Liver (tissue), 9 donors: ENCODE measurements around the gene ATAD5. TPM values are rescaled to one million over a fixed set of nuclear protein-coding genes. Genes with fewer than 3 reads are reported as not detected.

ENCODE experiments used
- DNase-seq: peaks from one replicate; pipeline ENCODE4 v3.0.0-alpha.2; 2017; ENCODE audit warnings: low spot score
- H3K27ac ChIP-seq, 2 donors: one replicate each; pipeline ENCODE4 v1.7.0; 2013; ENCODE audit warnings: inconsistent platforms in 2 of 2, low read length in 2 of 2, control low read depth in 1 of 2, low read depth in 1 of 2, mild to moderate bottlenecking in 1 of 2
- H3K27me3 ChIP-seq, 4 donors: one replicate each; pipeline versions ENCODE4 v1.6.1 to v1.7.0; 2013; ENCODE audit warnings: low read length in 3 of 4, inconsistent platforms in 1 of 4, mild to moderate bottlenecking in 1 of 4, moderate library complexity in 1 of 4; ENCODE audit not compliant: control insufficient read depth in 4 of 4, insufficient read depth in 4 of 4
- H3K36me3 ChIP-seq, 4 donors: one replicate each; pipeline versions ENCODE4 v1.6.1 to v1.7.0; 2013; ENCODE audit warnings: low read length in 3 of 4, mild to moderate bottlenecking in 3 of 4, low read depth in 1 of 4, moderate library complexity in 1 of 4; ENCODE audit not compliant: control insufficient read depth in 4 of 4, insufficient read depth in 3 of 4
- H3K4me1 ChIP-seq, 4 donors: one replicate each; pipeline versions ENCODE4 v1.6.1 to v1.7.0; 2013; ENCODE audit warnings: low read length in 3 of 4, mild to moderate bottlenecking in 3 of 4, moderate library complexity in 1 of 4; ENCODE audit not compliant: control insufficient read depth in 4 of 4, insufficient read depth in 4 of 4
- H3K4me3 ChIP-seq, 3 donors: one replicate each; pipeline versions ENCODE4 v1.6.1 to v1.7.0; 2013; ENCODE audit warnings: low read length in 3 of 3, control low read depth in 1 of 3, low read depth in 1 of 3, mild to moderate bottlenecking in 1 of 3
- H3K9ac ChIP-seq, 2 donors: one replicate each; pipeline ENCODE4 v1.7.0; 2013; ENCODE audit warnings: low read length in 2 of 2, mild to moderate bottlenecking in 2 of 2, moderate library complexity in 2 of 2, control low read depth in 1 of 2, low read depth in 1 of 2
- H3K9me3 ChIP-seq, 4 donors: one replicate each; pipeline versions ENCODE4 v1.6.1 to v1.7.0; 2013; ENCODE audit warnings: low read length in 3 of 4; ENCODE audit not compliant: control insufficient read depth in 4 of 4
- ATF3 ChIP-seq: IDR thresholded peaks from 2 replicates; pipeline ENCODE4 v1.6.1; 2016; ENCODE audit warnings: antibody characterized with exemption
- CTCF ChIP-seq: fragments of 150-350 bp; IDR thresholded peaks from 2 replicates; pipeline ENCODE4 v1.5.1; 2017; ENCODE audit warnings: improper control_type of control experiment, low read depth, low read length; ENCODE audit not compliant: missing input control
- EGR1 ChIP-seq, 2 donors: IDR thresholded peaks; 2 replicates each; pipeline ENCODE4 v1.6.1; 2016 to 2018; ENCODE audit warnings: antibody characterized with exemption in 2 of 2, low read depth in 2 of 2
- FOXA1 ChIP-seq: IDR thresholded peaks from 2 replicates; pipeline ENCODE4 v1.6.1; 2016; ENCODE audit warnings: antibody characterized with exemption
- FOXA2 ChIP-seq: IDR thresholded peaks from 2 replicates; pipeline ENCODE4 v1.6.1; 2016; ENCODE audit warnings: antibody characterized with exemption
- GABPA ChIP-seq, 2 donors: IDR thresholded peaks in 1 of 2; conservative IDR thresholded peaks in 1 of 2; 2 replicates each; pipeline ENCODE4 v1.6.1; 2016; ENCODE audit warnings: antibody characterized with exemption in 2 of 2, mild to moderate bottlenecking in 1 of 2, moderate library complexity in 1 of 2
- HNF4A ChIP-seq, 2 donors: conservative IDR thresholded peaks; 2 replicates each; pipeline ENCODE4 v1.6.1; 2016; ENCODE audit warnings: antibody characterized with exemption in 2 of 2, mild to moderate bottlenecking in 2 of 2
- HNF4G ChIP-seq: IDR thresholded peaks from 2 replicates; pipeline ENCODE4 v1.6.1; 2016; ENCODE audit warnings: antibody characterized with exemption
- JUND ChIP-seq, 2 donors: IDR thresholded peaks; 2 replicates each; pipeline ENCODE4 v1.6.1; 2016; ENCODE audit warnings: antibody characterized with exemption in 2 of 2
- MAX ChIP-seq: IDR thresholded peaks from 2 replicates; pipeline ENCODE4 v1.6.1; 2016; ENCODE audit warnings: antibody characterized with exemption
- NR2F2 ChIP-seq: IDR thresholded peaks from 2 replicates; pipeline ENCODE4 v1.6.1; 2016; ENCODE audit warnings: antibody characterized with exemption
- RAD21 ChIP-seq, 2 donors: IDR thresholded peaks; 2 replicates each; pipeline ENCODE4 v1.6.1; 2016; ENCODE audit warnings: antibody characterized with exemption in 2 of 2, mild to moderate bottlenecking in 2 of 2
- RXRA ChIP-seq, 2 donors: IDR thresholded peaks; 2 replicates each; pipeline ENCODE4 v1.6.1; 2017 to 2018; ENCODE audit warnings: antibody characterized with exemption in 2 of 2, mild to moderate bottlenecking in 1 of 2
- SP1 ChIP-seq: IDR thresholded peaks from 2 replicates; pipeline ENCODE4 v1.6.1; 2018; ENCODE audit warnings: antibody characterized with exemption, mild to moderate bottlenecking
- TAF1 ChIP-seq: conservative IDR thresholded peaks from 2 replicates; pipeline ENCODE4 v1.6.1; 2016; ENCODE audit warnings: antibody characterized with exemption, mild to moderate bottlenecking
- YY1 ChIP-seq: IDR thresholded peaks from 2 replicates; pipeline ENCODE4 v1.6.1; 2016; ENCODE audit warnings: antibody characterized with exemption, mild to moderate bottlenecking
- WGBS: extraction: QIAGEN DNeasy Blood & Tissue Kit; methylation state at CpG from one replicate; pipeline ENCODE4 v1.1.7; 2013; 5-methylcytosine and 5-hydroxymethylcytosine counted together
- polyA plus RNA-seq, 2 donors: library from polyadenylated mRNA; stranded (reverse) in 1 of 2; unstranded in 1 of 2; fragments of 200-250 nt in 1 of 2; fragments of >200 nt in 1 of 2; fragmentation: Nextera tagmentation in 1 of 2; extraction: Ambion mirVana in 1 of 2; gene quantifications; one replicate each; pipeline versions ENCODE4 v1.2.1 to v1.2.3, GENCODE V29; 2013 to 2015
- total RNA-seq, 2 donors: library from RNA; depleted of rRNA; stranded (reverse); fragments of >200 nt; gene quantifications; one replicate each; pipeline ENCODE4 v1.2.3, GENCODE V29; 2014
- TF ChIP-seq, protein P1 (sequence below): IDR thresholded peaks from 2 replicates; pipeline ENCODE4 v1.6.1; 2016; ENCODE audit warnings: antibody characterized with exemption, mild to moderate bottlenecking
- TF ChIP-seq, protein P2 (sequence below): IDR thresholded peaks from 2 replicates; pipeline ENCODE4 v1.6.1; 2016; ENCODE audit warnings: antibody characterized with exemption
- donor health status: healthy.
- donor health status: healthy.
- donor health status: healthy.
- donor health status: healthy.
- donor health status: healthy.

ATAD5 gene
- total and polyA plus RNA-seq, 4 donors, result 0.15 to 10.6 (median 0.52) TPM

DNA sequence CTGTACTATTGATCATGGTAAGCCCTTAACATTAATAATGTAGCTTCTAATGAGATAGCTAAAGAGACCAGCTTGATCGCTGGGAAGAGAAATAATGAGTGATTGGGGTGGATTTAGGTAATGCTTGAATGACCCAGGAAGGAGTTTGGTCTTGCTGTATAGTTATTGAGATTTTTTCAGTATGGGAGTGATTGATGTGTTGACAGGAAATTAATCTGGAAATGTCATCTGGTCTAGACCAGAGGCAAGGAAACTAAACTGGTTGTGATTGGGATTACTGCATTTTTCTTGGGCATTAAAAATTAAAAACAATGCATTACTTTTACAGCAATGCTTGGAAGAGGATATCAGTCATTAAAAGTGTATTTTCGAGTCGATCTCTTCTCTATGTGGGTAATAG lies 62.5 kb downstream of the ATAD5 start:
- DNase-seq, result no peak
- TF ChIP-seq YY1 (no peak), TAF1 (no peak), HNF4G (no peak), JUND (IDR thresholded peaks at IDR 0.05) (no peak), RXRA (IDR thresholded peaks at IDR 0.05) (no peak), FOXA2 (no peak), MAX (no peak), ATF3 (no peak), EGR1 (IDR thresholded peaks at IDR 0.05; ENCODE audit: low read depth in 2 of 2) (no peak), GABPA (IDR thresholded peaks at IDR 0.05 in 1 of 2, conservative IDR thresholded peaks at IDR 0.05 in 1 of 2) (no peak), HNF4A (conservative IDR thresholded peaks at IDR 0.05) (no peak), SP1 (no peak), FOXA1 (no peak), RAD21 (IDR thresholded peaks at IDR 0.05) (no peak)
- TF ChIP-seq, protein P1, sequence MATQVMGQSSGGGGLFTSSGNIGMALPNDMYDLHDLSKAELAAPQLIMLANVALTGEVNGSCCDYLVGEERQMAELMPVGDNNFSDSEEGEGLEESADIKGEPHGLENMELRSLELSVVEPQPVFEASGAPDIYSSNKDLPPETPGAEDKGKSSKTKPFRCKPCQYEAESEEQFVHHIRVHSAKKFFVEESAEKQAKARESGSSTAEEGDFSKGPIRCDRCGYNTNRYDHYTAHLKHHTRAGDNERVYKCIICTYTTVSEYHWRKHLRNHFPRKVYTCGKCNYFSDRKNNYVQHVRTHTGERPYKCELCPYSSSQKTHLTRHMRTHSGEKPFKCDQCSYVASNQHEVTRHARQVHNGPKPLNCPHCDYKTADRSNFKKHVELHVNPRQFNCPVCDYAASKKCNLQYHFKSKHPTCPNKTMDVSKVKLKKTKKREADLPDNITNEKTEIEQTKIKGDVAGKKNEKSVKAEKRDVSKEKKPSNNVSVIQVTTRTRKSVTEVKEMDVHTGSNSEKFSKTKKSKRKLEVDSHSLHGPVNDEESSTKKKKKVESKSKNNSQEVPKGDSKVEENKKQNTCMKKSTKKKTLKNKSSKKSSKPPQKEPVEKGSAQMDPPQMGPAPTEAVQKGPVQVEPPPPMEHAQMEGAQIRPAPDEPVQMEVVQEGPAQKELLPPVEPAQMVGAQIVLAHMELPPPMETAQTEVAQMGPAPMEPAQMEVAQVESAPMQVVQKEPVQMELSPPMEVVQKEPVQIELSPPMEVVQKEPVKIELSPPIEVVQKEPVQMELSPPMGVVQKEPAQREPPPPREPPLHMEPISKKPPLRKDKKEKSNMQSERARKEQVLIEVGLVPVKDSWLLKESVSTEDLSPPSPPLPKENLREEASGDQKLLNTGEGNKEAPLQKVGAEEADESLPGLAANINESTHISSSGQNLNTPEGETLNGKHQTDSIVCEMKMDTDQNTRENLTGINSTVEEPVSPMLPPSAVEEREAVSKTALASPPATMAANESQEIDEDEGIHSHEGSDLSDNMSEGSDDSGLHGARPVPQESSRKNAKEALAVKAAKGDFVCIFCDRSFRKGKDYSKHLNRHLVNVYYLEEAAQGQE, result no peak
- Histone ChIP-seq H3K4me3 (no peak overlapping the region), H3K9me3 (no peaks in the 10 kb centered on the region), H3K4me1 (no peaks in the 10 kb centered on the region), H3K27me3 (no peaks in the 10 kb centered on the region), H3K36me3 (peaks cover 2 to 6% (median 4%) of the 10 kb centered on the region in 4 donors), H3K27ac (no peak overlapping the region), H3K9ac (no peak overlapping the region)
- 96% methylated on average over 3 of the region's 3 CpGs for WGBS

DNA sequence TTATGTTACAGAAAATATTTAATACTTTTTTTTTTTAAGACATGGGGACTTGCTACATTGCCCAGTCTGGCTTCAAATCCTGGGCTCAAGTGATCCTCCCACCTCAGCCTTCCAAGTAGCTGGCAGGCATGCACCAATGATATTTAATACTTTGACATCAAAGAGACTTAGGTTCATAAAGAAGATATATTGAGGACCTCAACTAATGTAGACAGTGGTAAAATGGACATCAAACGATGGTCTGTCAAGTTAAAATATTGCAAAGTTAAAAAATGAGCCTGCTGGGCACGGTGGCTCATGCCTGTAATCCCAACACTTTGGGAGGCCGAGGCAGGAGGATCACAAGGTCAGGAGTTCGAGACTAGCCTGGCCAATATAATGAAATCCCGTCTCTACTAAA lies 65.5 kb downstream of the ATAD5 start:
- H3K27ac ChIP-seq, result no peak overlapping the region
- 97% methylated on average over 5 of the region's 5 CpGs for WGBS
- H3K36me3 ChIP-seq, result peaks cover 2 to 13% (median 10%) of the 10 kb centered on the region in 4 donors
- H3K9ac ChIP-seq, result no peak overlapping the region
- H3K4me3 ChIP-seq, result no peak overlapping the region
- H3K4me1 ChIP-seq, result no peaks in the 10 kb centered on the region
- no peak for DNase-seq
- no peaks in the 10 kb centered on the region for H3K27me3 ChIP-seq
- H3K9me3 ChIP-seq, result no peaks in the 10 kb centered on the region
- no peak for TF ChIP-seq SP1
- TF ChIP-seq, protein P2, sequence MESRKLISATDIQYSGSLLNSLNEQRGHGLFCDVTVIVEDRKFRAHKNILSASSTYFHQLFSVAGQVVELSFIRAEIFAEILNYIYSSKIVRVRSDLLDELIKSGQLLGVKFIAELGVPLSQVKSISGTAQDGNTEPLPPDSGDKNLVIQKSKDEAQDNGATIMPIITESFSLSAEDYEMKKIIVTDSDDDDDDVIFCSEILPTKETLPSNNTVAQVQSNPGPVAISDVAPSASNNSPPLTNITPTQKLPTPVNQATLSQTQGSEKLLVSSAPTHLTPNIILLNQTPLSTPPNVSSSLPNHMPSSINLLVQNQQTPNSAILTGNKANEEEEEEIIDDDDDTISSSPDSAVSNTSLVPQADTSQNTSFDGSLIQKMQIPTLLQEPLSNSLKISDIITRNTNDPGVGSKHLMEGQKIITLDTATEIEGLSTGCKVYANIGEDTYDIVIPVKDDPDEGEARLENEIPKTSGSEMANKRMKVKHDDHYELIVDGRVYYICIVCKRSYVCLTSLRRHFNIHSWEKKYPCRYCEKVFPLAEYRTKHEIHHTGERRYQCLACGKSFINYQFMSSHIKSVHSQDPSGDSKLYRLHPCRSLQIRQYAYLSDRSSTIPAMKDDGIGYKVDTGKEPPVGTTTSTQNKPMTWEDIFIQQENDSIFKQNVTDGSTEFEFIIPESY, result no peak
- TF ChIP-seq JUND (IDR thresholded peaks at IDR 0.05), result no peak
- no peak for TF ChIP-seq CTCF
- no peak for TF ChIP-seq EGR1 (IDR thresholded peaks at IDR 0.05; ENCODE audit: low read depth in 2 of 2)
- TF ChIP-seq HNF4A (conservative IDR thresholded peaks at IDR 0.05), result no peak
- TF ChIP-seq NR2F2, result no peak
- TF ChIP-seq ATF3, result no peak
- no peak for TF ChIP-seq TAF1
- no peak for TF ChIP-seq YY1
- no peak for TF ChIP-seq HNF4G
- no peak for TF ChIP-seq RXRA (IDR thresholded peaks at IDR 0.05)
- no peak for TF ChIP-seq MAX
- TF ChIP-seq FOXA1, result no peak
- TF ChIP-seq, protein P1, result no peak
- TF ChIP-seq GABPA (IDR thresholded peaks at IDR 0.05 in 1 of 2, conservative IDR thresholded peaks at IDR 0.05 in 1 of 2), result no peak
- TF ChIP-seq FOXA2, result no peak
